ENCODE data around the gene RGMA.

DNA sequence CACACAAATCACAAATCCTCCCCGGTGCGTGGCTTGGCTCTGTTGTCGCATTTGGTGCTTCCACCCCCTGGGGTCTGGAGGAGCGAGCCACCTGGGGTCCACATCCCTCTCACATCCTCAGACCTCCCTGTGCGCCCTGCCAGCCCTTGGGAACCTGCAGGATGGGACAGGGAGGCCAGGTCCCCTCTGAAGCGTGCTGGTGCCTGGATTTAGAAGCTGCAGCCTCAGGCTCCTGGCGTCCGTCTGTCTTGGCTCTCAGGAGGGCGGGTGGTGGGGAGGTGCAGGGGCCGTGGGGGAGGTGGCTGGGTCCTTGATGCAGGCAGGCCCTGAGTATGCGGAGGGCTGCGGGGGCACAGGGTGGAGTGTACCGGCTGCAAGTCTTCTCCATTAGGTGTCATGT lies 38.4 kb downstream of the RGMA start:
- TF ChIP-seq HDGF (IDR thresholded peaks at IDR 0.05; ENCODE audit: borderline replicate concordance) (no peak), TARDBP (IDR thresholded peaks at IDR 0.05) (no peak), SUZ12 (IDR thresholded peaks at IDR 0.05) (no peak), SP1 (IDR thresholded peaks at IDR 0.05) (no peak), FOXA1 (IDR thresholded peaks at IDR 0.05) (no peak), ELF4 (IDR thresholded peaks at IDR 0.05) (no peak), FOXM1 (IDR thresholded peaks at IDR 0.05; ENCODE audit: borderline replicate concordance) (no peak), ZNF384 (IDR thresholded peaks at IDR 0.05) (no peak), BHLHE40 (IDR thresholded peaks at IDR 0.05; ENCODE audit: borderline replicate concordance) (no peak)

All from HEK293T (cell line).